ENCODE data around the gene FARS2.

FARS2 gene

DNA sequence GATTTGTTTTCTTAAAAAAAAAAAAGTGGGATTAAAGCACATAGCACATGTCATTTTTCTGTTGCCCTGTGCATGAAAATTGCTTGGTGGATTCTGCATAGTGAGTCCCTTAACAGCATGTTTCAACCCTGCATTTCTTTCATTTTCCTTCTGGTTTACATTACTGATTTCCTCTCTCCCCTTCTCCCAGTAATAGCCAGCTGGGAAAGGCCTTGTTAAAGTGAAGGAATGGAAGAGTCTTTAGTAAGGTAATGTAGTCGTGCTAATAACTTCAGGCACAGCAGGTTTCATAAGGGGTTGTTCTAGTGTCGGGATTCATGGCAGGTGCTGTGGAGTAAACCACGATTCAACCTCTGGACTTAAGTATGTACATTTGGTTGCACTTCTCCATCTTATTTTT lies 202.4 kb downstream of the FARS2 start:
- Histone ChIP-seq H3K27ac (no peak overlapping the region), H3K9me3 (peaks cover 11% of the 10 kb centered on the region), H3K4me2 (no peak overlapping the region), H3K27me3 (no peaks in the 10 kb centered on the region), H3K9ac (no peak overlapping the region), H3K4me1 (no peaks in the 10 kb centered on the region), H4K20me1 (no peaks in the 10 kb centered on the region), H3K4me3 (no peak overlapping the region), H3K36me3 (no peaks in the 10 kb centered on the region)
- no peak for TF ChIP-seq Cebpa-rat (IDR thresholded peaks at IDR 0.05)

DNA sequence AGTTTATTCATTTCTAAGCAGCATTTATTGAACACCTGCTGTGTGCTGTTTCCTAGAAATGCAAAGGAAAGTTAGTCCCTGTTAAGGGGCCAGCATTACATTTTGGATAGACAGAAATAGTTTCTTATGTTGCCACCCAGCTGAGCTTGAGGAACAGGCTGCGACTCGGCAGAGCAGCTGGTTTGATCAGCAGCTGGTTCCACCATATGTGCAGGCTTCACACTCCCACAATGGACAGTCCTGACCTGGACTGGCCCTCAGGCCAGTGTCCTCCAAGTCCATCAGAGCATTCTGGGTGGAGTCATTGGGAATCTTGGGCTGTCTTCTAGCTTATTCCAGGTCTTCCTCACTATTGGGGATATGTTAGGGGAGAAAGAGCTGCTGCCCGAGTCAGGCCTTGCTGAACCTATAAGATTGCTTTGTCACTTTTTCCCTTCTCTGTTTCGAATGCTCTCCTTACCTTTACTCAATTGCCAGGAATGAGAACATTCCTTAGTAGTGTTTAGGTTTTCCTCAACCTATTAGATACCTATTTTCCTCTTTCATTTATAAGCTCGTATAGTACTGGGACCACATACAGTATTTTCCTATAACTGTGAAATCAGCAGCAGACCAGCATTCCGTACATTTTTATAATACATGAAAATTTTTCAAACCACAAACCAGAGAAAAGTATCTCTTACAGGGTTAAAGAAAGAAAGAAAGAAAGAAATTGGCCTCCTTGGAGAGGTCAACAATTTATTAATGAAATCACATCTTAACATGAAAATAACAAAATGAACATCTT lies 203.0 kb downstream of the FARS2 start:
- no peaks in the 10 kb centered on the region for H4K20me1 ChIP-seq
- no peak overlapping the region for H3K9ac ChIP-seq
- H3K4me2 ChIP-seq: no peak overlapping the region
- H3K4me3 ChIP-seq: no peak overlapping the region
- H3K4me1 ChIP-seq: no peaks in the 10 kb centered on the region
- peaks cover 11% of the 10 kb centered on the region for H3K9me3 ChIP-seq
- no peak for TF ChIP-seq Cebpa-rat (IDR thresholded peaks at IDR 0.05)
- H3K36me3 ChIP-seq: no peaks in the 10 kb centered on the region
- H3K27ac ChIP-seq: no peak overlapping the region
- H3K27me3 ChIP-seq: no peaks in the 10 kb centered on the region

DNA sequence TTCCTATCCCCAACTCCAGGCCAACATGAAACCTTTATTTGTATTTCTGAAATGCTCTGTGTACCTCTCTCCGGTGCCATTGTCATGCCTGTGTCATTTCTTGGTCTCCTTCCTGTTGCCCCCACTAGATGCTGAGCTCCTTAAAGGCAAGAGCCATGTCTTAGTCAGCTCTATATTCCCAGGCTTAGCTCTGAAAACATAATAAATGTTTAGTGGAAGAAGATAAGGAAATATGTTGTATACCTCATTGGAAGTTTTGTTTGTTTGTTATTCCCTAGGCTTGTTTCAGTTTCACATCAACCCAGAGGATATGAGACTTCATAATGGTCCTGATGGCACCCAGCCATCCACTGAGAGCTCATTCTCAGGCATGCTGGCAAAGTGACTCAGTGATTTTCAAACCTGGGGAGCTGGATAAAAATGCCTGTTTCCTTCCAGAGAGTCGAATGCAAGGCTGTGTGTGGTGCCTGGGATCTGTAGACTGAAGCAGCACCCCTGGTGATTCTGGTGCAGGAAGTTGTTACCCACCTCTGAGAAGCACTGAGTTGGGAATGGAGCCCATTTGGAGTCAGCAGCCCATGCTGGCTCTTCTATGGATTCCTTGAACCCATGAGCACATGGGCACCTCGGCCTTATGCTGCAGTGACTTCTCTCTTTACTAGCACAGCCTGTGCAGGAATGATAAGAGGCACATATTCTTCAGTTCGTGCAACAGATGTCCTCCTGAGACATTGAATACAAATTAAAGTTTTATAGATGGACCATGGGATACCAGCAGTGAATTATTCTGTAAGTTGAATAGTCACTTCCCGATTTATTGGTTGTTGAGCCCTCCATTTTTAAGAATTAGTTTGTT lies 205.2 kb downstream of the FARS2 start:
- no peaks in the 10 kb centered on the region for H3K27me3 ChIP-seq
- no peak overlapping the region for H3K9ac ChIP-seq
- no peaks in the 10 kb centered on the region for H4K20me1 ChIP-seq
- peaks cover 4% of the 10 kb centered on the region for H3K9me3 ChIP-seq
- H3K4me2 ChIP-seq: no peak overlapping the region
- no peak for TF ChIP-seq Cebpa-rat (IDR thresholded peaks at IDR 0.05)
- peaks cover 8% of the 10 kb centered on the region for H3K4me1 ChIP-seq
- H3K36me3 ChIP-seq: no peaks in the 10 kb centered on the region
- H3K4me3 ChIP-seq: no peak overlapping the region
- H3K27ac ChIP-seq: no peak overlapping the region

DNA sequence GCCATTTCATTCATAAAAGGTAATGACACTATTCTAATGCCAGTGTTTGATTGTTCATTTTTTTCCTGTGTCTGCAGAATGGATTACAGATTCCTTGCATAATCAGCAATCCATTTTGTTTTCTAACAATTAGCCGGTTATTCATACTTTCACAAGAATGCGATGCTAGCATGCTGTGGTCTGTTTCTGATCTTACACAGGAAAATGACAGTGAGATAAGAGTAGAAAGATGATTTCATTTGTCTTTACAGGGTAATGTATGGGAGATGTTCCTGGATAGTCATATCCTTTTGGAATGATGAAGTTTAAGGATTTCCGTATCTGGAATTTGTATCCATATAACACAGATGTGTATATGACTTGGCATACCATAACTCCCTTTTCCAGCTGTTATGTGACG lies 207.3 kb downstream of the FARS2 start:
- Histone ChIP-seq H4K20me1 (no peaks in the 10 kb centered on the region), H3K4me1 (peaks cover 15% of the 10 kb centered on the region), H3K4me2 (no peak overlapping the region), H3K27me3 (no peaks in the 10 kb centered on the region), H3K9ac (no peak overlapping the region), H3K27ac (no peak overlapping the region), H3K36me3 (no peaks in the 10 kb centered on the region), H3K4me3 (no peak overlapping the region), H3K9me3 (no peaks in the 10 kb centered on the region)
- no peak for TF ChIP-seq Cebpa-rat (IDR thresholded peaks at IDR 0.05)

- H3K36me3 ChIP-seq: no peaks in the 10 kb centered on the region
- no peaks in the 10 kb centered on the region for H4K20me1 ChIP-seq
- no peak overlapping the region for H3K4me3 ChIP-seq
- H3K27me3 ChIP-seq: no peaks in the 10 kb centered on the region
- TF ChIP-seq Cebpa-rat (IDR thresholded peaks at IDR 0.05): no peak
- no peak overlapping the region for H3K9ac ChIP-seq
- H3K27ac ChIP-seq: no peak overlapping the region
- no peaks in the 10 kb centered on the region for H3K9me3 ChIP-seq
- peaks cover 15% of the 10 kb centered on the region for H3K4me1 ChIP-seq
- H3K4me2 ChIP-seq: no peak overlapping the region
Observed at GRCh38 chr6:5469101-5469846, 208.0 kb downstream of the FARS2 start.

GRCh38 chr6:5471044-5471443 lies 209.7 kb downstream of the FARS2 start:
- Histone ChIP-seq H3K27ac (no peak overlapping the region), H3K9me3 (no peaks in the 10 kb centered on the region), H3K4me1 (peaks cover 15% of the 10 kb centered on the region), H3K27me3 (no peaks in the 10 kb centered on the region), H3K4me3 (no peak overlapping the region), H3K9ac (0 out of 2 replicates have a peak overlapping the region, but pooled peaks have one; percentile 0), H4K20me1 (no peaks in the 10 kb centered on the region), H3K36me3 (no peaks in the 10 kb centered on the region), H3K4me2 (peak overlapping the region; percentile 60)
- TF ChIP-seq Cebpa-rat (IDR thresholded peaks at IDR 0.05): no peak

DNA sequence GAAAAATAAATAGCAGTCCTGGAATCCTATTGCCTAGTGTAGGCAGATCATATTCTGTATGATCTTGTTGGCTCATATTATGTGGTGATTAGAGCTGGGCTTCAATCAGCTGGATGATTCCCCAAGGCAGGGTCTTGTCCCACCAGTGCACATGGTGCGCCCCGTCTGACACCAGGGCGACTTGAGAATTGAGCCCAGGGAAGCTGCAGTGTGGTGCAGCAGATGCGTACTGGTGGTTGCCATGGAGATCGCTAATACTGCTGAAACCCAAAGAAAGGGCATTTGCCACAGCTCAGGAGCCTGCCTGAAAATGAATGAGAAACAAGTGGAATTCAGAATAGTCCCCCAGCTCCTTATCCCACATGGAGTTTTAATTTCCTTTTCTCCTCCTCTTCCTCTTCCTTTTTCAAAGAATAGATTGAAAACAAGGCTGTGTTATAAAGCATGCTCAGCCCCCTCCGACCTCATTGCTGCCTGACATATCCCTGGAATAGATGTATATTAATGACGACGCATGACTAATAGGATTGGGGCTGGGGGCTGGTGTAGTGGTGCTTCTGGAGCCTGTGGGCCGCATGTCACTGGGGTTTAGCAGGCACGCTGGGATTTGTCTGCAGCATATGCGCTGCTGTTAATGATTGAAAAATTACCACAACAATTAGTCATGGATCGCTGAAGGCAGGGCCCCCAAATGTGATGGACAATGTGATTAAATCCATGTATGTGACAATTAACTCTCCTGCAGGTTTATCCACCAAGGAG lies 210.5 kb downstream of the FARS2 start:
- Histone ChIP-seq H3K9ac (0 out of 2 replicates have a peak overlapping the region, but pooled peaks have one; percentile 0), H3K4me2 (peak overlapping the region; percentile 60), H3K4me1 (peaks cover 15% of the 10 kb centered on the region), H3K36me3 (no peaks in the 10 kb centered on the region), H3K27me3 (no peaks in the 10 kb centered on the region), H3K4me3 (no peak overlapping the region), H4K20me1 (no peaks in the 10 kb centered on the region), H3K9me3 (no peaks in the 10 kb centered on the region), H3K27ac (no peak overlapping the region)
- TF ChIP-seq Cebpa-rat (IDR thresholded peaks at IDR 0.05): no peak

GRCh38 chr6:5472571-5472970 lies 211.3 kb downstream of the FARS2 start:
- no peaks in the 10 kb centered on the region for H3K27me3 ChIP-seq
- no peaks in the 10 kb centered on the region for H3K36me3 ChIP-seq

GRCh38 chr6:5475779-5476178 lies 214.5 kb downstream of the FARS2 start:
- Histone ChIP-seq H3K4me1 (peaks cover 14% of the 10 kb centered on the region), H3K4me3 (no peak overlapping the region), H3K27ac (no peak overlapping the region), H3K4me2 (no peak overlapping the region), H3K36me3 (no peaks in the 10 kb centered on the region), H4K20me1 (no peaks in the 10 kb centered on the region), H3K9me3 (no peaks in the 10 kb centered on the region), H3K27me3 (no peaks in the 10 kb centered on the region), H3K9ac (no peak overlapping the region)
- TF ChIP-seq Cebpa-rat (IDR thresholded peaks at IDR 0.05): no peak

More at GRCh38 chr6:5472571-5472970, 211.3 kb downstream of the FARS2 start:
- Histone ChIP-seq H3K27ac (no peak overlapping the region), H4K20me1 (no peaks in the 10 kb centered on the region), H3K9ac (no peak overlapping the region), H3K9me3 (no peaks in the 10 kb centered on the region), H3K4me2 (no peak overlapping the region), H3K4me1 (peaks cover 15% of the 10 kb centered on the region), H3K4me3 (no peak overlapping the region)
- TF ChIP-seq Cebpa-rat (IDR thresholded peaks at IDR 0.05): no peak

Data from BLaER1 (cell line).